D721Med (cell line): ENCODE results near the gene JARID2.

Experiments
- DNase-seq: peaks from one replicate; pipeline ENCODE4 v3.0.0; 2011; ENCODE audit warnings: low spot score; ENCODE audit not compliant: insufficient read length
- FAIRE-seq: peaks from 2 replicates; lab custom pipeline; 2011; peaks lifted over from hg19 to GRCh38; lab: Jason Lieb, UNC
- TF ChIP-seq, protein P1 (sequence below): IDR thresholded peaks from 2 replicates; pipeline ENCODE4 v1.5.1; 2012; ENCODE audit warnings: mild to moderate bottlenecking, control low read depth; ENCODE audit not compliant: insufficient read depth; ENCODE audit errors: missing control alignments

Gene JARID2

DNA sequence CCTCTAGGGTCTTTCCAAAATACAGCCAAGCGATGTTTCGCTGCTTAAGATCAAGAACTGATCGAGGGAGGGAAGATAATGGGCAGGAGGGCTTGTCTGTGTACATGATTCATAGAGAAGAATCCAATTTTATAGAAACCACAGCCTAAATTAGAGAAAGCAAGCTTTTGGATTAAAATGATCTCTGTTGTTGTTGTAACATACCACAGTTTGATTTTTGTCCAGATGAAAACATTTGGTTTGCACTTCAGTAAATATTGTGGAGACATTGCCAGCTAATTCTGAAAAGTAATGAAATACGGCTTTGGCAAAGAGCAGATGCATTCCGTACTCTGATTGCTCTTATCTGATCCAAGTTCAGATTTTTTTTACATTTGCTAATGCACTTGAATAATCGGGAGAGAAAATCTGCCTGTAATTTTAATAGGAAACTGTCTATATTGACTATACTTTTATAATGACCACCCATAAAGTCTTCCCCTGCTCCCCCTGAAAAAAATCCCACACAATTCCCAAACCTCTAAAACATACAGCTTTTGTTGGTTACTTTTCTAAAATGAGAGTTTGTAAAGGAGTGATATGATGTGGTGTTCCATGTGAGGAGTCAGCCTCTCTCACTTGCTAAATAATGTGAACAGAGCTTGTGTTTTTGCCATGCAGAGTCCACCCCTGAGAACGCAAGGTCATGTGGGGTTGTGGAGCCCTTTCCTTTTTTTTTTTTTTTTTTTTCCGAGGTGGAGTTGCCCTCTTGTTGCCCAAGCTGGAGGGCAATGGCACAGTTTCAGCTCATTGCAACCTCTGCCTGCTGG lies 217.1 kb downstream of the JARID2 start:
- DNase-seq = no peak
- TF ChIP-seq, protein P1, sequence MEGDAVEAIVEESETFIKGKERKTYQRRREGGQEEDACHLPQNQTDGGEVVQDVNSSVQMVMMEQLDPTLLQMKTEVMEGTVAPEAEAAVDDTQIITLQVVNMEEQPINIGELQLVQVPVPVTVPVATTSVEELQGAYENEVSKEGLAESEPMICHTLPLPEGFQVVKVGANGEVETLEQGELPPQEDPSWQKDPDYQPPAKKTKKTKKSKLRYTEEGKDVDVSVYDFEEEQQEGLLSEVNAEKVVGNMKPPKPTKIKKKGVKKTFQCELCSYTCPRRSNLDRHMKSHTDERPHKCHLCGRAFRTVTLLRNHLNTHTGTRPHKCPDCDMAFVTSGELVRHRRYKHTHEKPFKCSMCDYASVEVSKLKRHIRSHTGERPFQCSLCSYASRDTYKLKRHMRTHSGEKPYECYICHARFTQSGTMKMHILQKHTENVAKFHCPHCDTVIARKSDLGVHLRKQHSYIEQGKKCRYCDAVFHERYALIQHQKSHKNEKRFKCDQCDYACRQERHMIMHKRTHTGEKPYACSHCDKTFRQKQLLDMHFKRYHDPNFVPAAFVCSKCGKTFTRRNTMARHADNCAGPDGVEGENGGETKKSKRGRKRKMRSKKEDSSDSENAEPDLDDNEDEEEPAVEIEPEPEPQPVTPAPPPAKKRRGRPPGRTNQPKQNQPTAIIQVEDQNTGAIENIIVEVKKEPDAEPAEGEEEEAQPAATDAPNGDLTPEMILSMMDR = no peak
- FAIRE-seq = no peak

DNA sequence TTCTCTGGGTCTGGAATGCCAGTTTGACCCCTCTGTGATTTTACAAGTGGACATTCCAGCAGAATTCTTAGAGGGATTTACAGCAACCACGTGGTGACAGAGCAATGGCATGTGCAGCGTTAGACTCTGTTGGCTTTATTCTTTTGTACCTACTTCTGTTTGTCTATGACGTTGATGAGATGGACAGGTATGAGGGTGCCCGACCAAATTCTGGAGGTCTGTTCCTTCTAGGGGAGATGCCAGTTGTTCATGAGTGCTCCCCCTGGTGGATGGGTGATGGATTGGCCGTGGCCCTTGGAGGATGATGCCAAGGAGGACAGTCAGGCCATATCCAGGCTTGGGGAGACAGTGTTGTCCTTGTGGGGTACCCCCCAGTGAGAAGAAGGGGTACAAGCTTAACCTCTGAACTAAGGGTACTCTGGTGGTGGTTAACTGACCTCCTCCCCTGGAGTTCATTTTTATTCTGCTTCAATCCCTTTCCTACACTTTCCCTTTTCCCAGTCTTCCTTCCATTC lies 218.4 kb downstream of the JARID2 start:
- TF ChIP-seq, protein P1 = peak; percentile 33
- no peak for DNase-seq
- FAIRE-seq = no peak

DNA sequence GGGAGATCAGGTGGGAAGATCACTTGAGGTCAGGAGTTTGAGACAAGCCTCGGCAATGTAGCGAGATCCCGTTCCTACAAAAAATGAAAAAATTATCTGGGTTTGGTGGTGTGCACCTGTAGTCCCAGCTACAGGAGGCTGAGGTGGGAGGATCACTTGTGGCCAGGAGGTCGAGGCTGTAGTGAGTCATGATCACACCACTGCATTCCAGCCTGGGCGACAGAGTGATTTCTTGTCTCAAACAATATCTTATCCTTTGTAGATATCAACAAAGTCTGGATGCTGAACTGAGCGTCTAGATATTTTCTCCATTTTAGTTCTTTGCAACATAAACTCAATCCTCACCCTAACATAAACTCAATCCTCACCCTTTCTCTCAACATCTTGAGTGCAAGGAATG lies 219.3 kb downstream of the JARID2 start:
- no peak for DNase-seq
- TF ChIP-seq, protein P1 = no peak
- no peak for FAIRE-seq

DNA sequence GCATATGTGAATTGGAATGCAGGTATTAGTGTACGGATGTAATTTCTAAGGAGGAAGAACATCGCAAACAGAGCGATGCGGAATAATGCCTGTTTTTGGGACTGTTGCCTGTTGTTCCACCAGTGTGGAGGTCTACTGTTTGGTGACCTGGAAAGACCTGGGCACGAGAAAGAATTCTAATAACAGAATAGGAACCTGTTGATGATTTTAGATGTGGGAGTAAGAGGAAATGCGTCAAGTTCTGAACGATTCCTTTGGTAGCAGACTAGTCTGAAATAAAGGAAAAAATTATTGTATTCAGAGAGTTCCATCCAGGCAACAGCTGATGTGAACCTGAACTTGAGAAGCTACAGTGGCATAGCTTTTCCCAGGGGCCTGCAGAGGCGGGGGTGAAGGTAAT lies 224.9 kb downstream of the JARID2 start:
- TF ChIP-seq, protein P1 = no peak
- DNase-seq (no peak), FAIRE-seq (no peak)

DNA sequence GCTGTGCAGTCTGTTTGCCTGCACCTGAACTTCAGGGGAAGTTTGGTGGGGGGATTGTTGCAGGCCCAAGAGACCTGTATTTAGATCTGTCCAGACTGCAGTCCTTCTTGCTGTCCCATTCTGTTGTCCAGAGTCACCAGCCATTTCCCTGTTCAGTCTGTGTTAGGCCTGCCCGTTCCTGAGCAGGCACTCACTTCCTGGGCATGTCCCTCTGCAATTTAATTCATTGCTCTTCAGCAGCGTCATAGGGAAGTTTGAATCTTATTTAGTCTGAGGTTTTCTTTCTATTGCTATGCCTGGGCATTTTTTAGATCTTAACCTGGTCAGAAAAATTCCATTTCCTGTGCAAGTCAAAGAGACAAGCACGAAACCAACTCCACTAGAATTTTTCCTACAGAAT lies 226.8 kb downstream of the JARID2 start:
- DNase-seq (no peak), FAIRE-seq (no peak)
- TF ChIP-seq, protein P1 = no peak

DNA sequence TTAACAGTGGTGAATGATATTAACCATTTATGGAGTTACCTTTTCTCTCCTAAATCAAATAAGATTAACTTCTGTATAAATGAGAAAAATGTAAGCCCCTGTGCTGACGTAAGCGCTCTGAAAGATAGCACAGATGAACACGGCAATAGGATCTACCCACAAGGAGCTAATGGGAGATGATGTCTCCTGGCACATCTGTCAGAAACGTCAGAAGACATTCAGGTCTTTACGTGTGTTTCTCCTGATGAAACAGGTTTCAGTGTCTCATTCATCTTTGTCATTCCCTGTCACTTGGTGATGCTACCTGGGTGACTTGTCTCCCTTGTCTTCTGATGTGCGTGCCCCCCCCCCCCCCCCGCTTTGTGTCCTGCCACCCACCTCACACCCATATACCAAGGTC lies 227.3 kb downstream of the JARID2 start:
- TF ChIP-seq, protein P1 = no peak
- FAIRE-seq (no peak), DNase-seq (no peak)

DNA sequence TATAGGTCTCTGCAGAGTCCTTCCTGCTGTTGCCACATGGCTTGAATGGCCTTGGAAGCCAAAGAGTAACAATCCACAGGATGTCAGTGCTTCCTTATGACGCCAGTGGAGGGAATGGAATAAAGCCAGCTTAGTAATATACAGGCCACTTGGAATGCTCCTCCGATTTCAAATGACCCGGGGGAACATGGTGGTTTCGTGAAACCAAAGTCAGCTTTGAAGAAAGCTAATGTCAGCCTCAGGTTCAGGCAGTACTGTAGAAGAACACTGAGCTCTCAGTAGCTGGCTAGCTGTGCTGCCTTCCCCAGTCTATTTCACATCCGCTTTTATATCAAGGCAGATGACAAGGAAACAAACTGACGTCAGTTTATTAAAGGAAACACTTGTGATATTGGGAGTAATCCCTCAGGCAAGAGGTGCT lies 227.9 kb downstream of the JARID2 start:
- DNase-seq (no peak), FAIRE-seq (no peak)
- TF ChIP-seq, protein P1 = no peak
